Central memory CD4-positive, alpha-beta T cell (primary cell): ENCODE data around the gene NKX2-2.
"Not testable (repeated sequence)": the region's sequence is repeated elsewhere in the genome, so short reads cannot be mapped to it uniquely, and the experiment has no call there.

ENCODE experiments used
- DNase-seq: peaks from one replicate; pipeline ENCODE4 v3.0.0; 2022

The NKX2-2 gene

DNA sequence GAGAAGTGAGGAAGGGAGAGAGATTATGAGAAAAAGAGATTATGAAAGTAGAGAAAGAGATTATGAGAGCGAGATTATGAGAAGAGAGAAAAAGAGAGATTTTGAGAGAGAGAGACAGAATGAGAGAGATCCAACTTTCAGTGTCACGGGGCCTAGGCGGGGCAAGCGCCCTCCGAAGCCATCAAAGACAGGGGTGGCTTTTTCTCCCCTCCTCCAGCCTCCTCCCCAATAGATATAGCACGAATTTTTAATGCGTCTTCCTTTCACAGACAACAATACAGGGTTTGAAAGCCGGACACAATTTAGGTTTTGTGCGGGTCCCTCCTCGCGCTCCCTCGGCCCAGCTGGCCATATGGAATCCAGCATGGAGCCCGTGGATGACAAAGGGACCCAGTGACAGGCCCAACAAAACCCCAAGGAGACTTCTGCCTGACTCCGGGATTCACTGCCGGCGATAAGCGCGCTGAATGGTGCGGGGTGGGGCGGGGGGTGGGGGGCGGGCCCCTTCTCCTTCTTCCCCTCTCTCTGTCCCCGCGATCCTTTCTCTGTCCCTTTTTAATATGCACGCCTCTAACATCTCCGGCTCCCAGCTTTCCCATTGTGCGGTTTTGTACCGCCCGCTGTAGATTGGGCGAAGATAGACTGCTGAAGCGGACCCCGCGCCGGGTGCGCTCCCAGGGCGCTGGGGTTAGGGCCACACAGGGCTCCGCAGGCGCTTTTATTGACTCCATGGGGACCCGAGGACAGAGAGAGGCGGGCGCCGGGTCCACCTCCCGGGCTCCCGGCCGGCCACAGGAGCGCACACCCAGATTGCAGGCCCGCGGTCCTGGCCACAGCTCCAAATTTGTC, 5.4 kb downstream of the NKX2-2 start:
- no peak for DNase-seq

DNA sequence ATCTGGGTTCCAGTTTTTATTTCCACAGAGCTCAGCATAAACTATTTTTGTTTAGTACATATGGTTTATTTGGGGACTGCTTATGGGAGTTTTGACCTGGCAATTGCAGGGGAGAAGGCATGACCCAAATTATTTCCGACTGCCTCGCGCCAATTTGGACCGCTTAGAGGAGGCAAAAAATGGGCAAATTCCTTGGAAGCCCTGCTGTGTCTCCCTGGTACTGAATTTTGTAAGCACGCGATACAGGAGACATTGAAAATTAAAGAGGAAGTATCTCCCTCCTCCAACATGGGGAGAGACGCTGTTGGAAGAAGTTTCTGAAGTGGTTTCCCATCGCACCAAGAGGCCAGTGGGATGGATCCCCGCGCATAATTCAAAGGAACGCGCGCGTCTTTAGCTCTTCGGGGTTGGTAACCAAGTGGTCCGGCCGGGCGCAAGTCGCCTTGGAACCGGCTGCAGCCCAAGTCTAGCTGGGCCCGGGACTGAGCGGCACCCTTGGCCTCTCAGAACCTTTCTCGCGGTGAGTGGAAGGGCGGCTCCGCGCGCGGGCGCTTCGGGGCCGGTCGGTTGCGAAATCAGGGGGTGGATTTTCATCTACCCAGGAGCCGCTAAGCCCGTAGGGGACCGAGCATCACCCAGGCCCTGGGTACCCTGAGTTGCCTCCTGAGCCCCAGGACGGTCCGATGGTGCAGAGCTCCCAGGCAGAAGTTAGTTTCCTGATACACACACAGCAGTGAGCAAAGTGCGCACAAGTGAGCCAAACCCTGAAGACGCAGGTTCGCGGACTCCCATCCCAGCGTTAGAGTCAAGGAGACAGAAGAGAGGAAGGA, 6.2 kb downstream of the NKX2-2 start:
- no peak for DNase-seq

DNA sequence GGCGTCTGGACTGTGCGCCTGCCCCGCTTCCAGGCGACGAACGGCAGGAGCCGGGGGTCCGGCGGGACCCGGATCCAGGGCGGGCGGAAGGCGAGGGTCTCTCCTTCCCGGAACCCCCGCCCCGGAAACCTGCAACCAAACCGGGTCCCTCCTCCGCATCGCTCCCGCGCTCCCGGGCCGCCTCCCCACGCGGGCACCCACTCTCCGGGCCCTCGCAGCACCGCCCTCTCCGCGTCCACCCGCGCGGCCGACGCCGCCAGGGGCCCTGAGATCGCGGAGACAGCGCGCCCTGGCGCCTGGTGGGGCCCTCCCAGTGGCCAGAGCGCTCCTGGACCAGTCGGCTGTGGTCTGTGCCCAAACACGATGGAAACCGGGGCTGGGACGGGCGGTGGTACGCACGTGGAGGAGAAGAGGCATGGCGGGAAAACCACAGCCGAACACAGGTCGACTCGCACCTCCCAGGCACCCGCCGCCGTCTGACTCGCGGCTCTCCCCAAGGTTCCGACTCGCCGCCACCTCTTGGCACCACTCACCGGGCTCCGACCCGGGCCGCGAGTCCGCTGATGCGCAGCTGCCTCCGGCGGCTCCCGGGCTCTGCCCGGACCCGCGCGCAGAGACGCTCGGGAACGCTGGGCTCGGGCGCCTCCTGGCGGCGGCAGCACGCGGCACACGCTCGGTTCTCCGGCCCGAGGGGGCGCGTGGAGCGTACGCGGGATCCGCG, 7.9 kb downstream of the NKX2-2 start:
- DNase-seq: peak; percentile 61

DNA sequence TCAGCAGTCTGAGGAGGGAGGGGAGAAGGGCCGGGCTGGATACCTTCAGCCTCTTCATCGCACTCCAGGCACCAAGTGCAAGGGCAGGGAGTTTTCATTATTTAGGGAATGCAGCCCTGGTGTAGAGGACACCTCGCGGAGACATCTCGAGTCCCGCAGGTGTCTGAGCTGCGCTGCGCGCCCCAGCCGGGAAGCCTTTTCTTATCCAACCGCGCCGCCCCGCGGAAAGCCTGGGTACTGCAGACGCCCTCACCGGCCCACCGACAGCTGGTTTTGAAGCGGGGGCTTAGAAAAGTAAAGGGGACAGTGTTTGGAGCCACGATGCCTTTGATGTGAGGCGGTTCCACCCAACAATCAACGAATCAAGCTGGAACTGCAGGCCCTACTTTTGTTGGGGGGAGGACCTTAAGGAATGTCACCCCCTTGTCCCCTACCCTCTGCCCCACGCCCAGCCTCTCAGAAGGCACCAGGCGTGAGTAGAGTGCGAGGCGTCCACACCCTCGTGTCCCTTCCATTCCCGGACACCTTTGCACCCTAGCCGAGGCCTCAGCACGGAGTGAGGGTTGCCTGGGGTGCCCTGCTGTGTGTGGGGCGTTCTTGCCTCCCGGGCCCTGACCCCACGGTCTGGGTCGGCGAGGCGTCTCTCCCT, 8.6 kb downstream of the NKX2-2 start:
- peak; percentile 64 for DNase-seq

DNA sequence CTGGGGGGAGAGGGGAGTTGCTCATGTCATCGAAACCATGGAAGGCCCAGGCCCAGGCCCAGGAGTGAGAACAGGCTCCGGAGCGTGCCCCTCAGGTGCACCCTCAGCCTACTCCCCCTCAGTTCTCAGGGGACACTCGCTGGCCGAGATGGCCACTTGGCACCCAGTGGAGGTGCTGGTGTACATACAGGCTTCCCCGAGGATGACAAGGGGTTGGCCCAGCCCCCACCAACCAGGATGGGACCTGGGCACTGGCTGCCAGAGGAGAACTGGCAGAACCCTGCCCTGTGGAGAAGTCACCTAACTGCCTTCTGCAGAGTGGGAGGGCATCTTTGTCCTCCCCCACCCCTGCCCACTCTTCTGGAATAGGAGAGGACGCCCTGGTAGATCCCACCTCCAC, 9.5 kb downstream of the NKX2-2 start:
- DNase-seq: no peak

DNA sequence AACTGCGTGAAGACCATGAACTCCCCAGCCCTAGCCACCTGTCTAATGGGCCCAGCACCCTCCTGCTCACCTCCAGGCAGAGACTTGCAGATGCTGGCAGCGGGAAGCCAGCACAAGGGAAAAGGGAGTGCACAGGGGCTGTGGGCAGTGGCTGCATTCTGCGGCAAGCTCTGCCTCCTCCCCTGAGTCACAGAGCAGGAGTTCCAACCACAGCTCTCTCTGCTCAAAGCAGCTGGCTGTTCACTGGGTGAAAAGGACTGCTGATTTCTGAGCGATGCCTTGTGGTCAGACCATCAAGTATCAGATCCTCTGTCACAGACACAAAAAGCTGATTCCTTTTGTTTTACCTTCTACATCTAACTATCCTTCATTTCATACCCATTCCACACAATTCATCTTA, 10.5 kb downstream of the NKX2-2 start:
- no peak for DNase-seq

DNA sequence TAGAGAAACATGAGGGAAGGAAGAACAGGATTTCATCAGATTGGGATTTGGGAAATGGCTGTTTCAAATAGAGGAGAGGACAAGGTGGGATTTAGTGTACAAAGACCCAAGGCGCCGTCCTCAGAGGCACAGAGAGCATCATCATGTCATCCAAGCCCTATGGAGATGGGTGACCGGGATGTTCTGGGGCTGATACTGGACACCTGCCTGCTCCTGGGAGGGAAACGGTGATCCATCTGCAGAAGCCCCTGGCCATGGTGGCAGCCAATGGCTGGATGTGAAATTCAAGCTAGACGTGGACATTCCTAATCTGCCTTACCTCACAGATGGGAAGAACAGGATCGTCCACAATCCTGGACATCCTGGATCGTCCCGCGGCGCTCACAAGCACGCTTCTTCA, 12.7 kb downstream of the NKX2-2 start:
- DNase-seq: no peak

DNA sequence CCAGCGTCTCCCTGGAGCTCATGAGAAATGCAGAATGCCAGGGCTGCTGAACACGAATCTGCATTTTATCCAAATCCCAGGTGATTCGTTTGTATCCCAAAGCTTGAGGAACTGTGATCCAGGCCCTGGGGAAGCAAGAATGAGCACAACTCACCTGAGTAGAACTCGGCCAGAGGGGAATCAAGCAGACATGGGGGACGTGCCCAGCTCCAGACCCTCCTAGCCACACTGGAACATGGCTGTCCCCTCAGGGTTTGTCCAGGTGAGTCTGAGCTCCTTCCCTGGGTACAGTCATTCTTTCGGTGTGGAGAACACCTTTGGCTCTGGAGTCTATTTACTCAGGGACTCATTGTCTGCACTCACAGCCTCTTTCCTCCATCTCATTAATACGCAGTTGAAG, 13.3 kb downstream of the NKX2-2 start:
- DNase-seq: no peak

DNA sequence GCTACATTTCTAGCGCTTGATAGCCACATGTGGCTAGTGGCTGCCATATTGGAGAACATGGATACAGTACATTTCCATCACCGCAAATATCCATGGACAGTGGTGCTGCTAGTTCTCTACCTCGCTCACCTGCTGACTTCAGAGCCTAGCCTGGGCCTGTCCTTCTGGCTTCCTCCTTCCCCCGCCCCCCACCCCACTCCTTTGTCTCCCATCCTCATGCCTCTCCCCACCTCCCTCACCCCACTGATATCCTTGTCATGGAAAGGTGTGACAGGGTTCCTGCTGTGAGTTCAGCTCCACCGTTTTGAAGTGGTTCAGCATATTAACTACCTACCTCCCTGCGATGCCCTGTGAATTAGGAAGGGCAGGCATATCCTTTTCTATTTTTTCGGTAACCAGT, 14.2 kb downstream of the NKX2-2 start:
- DNase-seq: no peak

DNA sequence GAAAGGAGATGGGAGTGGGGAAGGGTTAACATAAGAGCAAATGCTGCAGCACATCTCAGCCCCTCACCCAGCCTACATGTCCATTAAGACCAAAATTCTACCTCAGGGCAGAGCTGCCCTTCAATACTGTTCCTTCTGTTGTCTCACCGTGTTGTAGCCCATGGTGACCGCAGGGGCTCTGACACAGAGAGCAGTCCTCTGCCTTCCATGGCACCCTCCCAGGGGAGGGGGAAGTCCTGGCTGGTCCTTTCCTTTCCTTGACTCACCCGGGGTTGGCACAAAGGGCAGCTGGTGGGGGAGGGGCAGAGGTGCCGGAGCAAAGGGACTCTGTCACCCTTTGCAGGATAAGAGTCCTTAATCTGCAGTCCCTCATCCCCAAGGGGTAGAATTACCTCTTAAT, 15.2 kb downstream of the NKX2-2 start:
- no peak for DNase-seq

DNA sequence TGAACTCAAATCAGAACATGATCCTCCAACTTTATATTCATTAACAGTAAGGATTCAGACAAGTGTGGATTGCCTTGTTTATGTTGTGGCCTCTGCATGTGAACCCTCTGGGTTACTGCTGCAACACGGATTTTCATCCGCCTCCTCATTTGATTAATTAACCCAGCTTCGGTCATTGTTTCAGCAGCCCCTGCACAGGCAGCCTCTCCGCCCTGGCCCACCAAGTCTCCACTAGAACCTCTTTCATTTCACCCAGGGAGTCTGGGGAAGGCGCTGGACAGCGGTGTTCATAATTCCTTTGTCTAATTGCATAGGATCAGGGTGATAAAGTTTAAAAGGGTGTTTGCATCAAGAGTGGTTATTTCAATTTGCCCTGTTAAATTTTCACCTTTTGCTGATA, 15.7 kb downstream of the NKX2-2 start:
- DNase-seq: no peak

DNA sequence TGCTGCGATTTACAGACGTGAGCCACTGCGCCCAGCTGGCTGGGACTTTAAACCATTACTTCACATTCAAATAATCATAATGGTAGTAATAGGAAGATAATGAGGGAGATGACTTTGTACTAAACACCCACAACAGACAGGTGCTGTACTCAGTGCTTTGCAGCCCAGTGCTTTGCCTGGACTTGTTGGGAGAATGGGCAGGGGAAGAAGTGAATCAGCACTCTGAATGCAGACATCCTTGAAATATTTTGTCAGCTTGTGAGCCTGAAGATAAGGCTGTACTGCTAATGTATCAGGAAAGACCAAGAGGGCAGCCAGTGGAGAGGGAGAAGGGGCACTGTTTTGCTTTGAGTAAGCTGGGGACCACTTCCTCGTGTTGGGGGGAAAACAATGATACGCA, 17.4 kb downstream of the NKX2-2 start:
- no peak for DNase-seq

DNA sequence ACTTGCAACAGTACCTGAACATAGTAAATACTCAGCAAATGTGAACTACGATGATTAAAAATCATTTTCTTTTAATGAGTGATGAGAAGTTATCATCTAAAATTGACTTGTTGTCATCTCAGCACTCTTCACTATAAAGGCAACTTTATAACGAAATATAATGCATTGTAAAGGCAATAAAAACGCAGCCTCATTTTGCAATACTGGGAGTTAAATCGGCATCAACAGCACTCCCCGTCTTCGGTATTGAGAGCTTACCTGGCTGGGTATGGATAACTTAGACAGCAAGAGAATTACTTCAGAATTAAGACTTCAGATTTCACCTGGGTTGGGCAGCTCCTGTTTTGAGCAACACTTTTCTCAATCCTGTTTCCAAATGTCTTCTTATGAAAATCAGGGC, 20.8 kb downstream of the NKX2-2 start:
- DNase-seq: no peak

DNA sequence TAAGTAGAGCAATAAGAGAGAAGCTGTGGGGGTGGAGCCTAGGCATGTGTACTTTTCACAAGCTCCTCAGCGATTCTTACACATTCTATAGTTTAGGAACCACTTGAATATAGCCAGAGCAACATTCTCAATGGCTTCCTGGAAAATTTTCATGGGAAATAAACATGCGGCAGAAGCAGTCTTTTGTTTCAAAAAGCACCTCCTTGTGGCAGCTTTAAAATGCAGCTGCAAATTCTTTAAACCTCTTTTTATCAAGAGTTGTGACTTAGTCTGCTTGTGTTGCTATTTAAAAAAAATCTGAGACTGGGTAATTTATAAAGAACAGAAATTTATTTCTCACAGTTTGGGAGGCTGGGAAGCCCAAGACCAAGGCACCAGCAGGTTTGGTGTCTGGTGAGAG, 23.8 kb downstream of the NKX2-2 start:
- no peak for DNase-seq

DNA sequence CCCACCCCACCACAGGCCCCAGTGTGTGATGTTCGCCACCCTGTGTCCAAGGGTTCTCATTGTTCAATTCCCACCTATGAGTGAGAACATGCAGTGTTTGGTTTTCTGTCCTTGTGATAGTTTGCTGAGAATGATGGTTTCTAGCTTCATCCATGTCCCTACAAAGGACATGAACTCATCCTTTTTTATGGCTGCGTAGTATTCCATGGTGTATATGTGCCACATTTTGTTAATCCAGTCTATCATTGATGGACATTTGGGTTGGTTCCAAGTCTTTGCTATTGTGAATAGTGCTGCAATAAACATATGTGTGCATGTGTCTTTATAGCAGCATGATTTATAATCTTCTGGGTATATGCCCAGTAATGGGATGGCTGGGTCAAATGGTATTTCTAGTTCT, 33.7 kb downstream of the NKX2-2 start:
- not testable (repeated sequence) for DNase-seq

DNA sequence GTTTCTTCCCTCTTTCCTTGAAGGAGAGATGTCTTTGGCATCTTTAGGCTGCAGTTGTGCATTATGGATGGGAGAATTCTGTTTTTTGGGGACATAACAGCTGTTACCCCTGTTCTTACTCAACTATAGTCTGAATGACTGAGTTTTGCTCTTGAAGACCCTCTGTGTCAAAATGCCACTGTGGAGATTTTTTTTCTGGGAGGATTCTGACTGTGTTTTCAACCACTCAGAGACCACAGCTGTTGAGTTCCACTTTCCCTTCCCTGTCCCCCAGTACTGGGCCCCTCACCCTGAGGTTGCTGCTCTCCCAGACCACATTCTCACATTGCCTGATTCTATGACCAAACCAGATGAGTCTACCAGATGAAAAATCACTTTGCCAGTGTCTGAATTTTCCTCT, 48.1 kb downstream of the NKX2-2 start:
- DNase-seq: no peak

DNA sequence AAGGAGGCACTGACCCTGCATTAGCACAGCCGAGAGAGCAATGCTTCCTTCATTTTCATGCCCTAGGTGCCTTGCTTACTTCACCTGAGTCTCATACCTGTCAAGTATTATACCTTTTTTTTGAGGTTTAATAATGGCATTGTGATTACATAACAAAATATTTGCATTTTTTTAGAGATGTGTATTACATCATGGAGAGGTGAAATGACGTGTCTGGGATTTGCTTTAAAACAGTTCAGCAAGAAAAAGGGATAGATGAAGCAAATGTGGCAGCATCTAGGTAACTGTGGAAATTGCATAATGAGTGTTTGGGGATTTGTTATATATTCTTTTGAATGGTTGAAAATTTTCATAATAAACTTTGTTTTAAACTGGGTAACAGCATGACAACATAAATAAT, 48.9 kb downstream of the NKX2-2 start:
- no peak for DNase-seq
